Measurements from ENCODE around the gene GLIS1.

GLIS1 gene

GRCh38 chr1:53727461-53728092 is 11.4 kb downstream of the GLIS1 start:
- Histone ChIP-seq H3F3A (ENCODE audit: insufficient read depth, low read length) (no peaks in the 10 kb centered on the region), H3K36me3 (replicated peaks; ENCODE audit: insufficient read depth, low read length) (no peaks in the 10 kb centered on the region), H2AFZ (ENCODE audit: low read length) (no peak overlapping the region), H3K27ac (ENCODE audit: low read length) (no peak overlapping the region), H3K4me2 (ENCODE audit: low read depth, low read length) (no peak overlapping the region), H3K9me3 (replicated peaks; ENCODE audit: insufficient read depth, low read length) (no peaks in the 10 kb centered on the region), H3K27me3 (replicated peaks; ENCODE audit: insufficient read depth, low read length) (no peaks in the 10 kb centered on the region), H3K4me3 (ENCODE audit: low read length) (no peak overlapping the region), H4K20me1 (ENCODE audit: insufficient read depth, low read length) (no peaks in the 10 kb centered on the region), H3K79me2 (ENCODE audit: low read length) (no peaks in the 10 kb centered on the region), H3K9ac (ENCODE audit: low read length) (no peak overlapping the region), H3K9me2 (replicated peaks; ENCODE audit: insufficient read depth, low read length) (no peaks in the 10 kb centered on the region), H3K4me1 (ENCODE audit: low read length) (no peaks in the 10 kb centered on the region)
- DNase-seq, result no peak
- TF ChIP-seq CTCF (IDR thresholded peaks at IDR 0.05; ENCODE audit: low read length) (no peak), EZH2phosphoT487 (IDR thresholded peaks at IDR 0.05; ENCODE audit: low read length) (no peak), EZH2 (optimal IDR thresholded peaks at IDR 0.05; ENCODE audit: low read depth, low read length) (no peak)

- Histone ChIP-seq H3K4me1 (ENCODE audit: low read length) (no peaks in the 10 kb centered on the region), H4K20me1 (ENCODE audit: insufficient read depth, low read length) (no peaks in the 10 kb centered on the region), H3K4me2 (ENCODE audit: low read depth, low read length) (no peak overlapping the region), H2AFZ (ENCODE audit: low read length) (no peak overlapping the region), H3K27ac (ENCODE audit: low read length) (no peak overlapping the region), H3K27me3 (replicated peaks; ENCODE audit: insufficient read depth, low read length) (no peaks in the 10 kb centered on the region), H3K79me2 (ENCODE audit: low read length) (no peaks in the 10 kb centered on the region), H3F3A (ENCODE audit: insufficient read depth, low read length) (no peaks in the 10 kb centered on the region), H3K9me3 (replicated peaks; ENCODE audit: insufficient read depth, low read length) (no peaks in the 10 kb centered on the region), H3K9ac (ENCODE audit: low read length) (no peak overlapping the region), H3K4me3 (ENCODE audit: low read length) (no peak overlapping the region), H3K36me3 (replicated peaks; ENCODE audit: insufficient read depth, low read length) (no peaks in the 10 kb centered on the region), H3K9me2 (replicated peaks; ENCODE audit: insufficient read depth, low read length) (no peaks in the 10 kb centered on the region)
- no peak for TF ChIP-seq CTCF (IDR thresholded peaks at IDR 0.05; ENCODE audit: low read length)
- no peak for TF ChIP-seq EZH2phosphoT487 (IDR thresholded peaks at IDR 0.05; ENCODE audit: low read length)
- DNase-seq, result no peak
Observed at GRCh38 chr1:53726009-53726600, 12.9 kb downstream of the GLIS1 start.

GRCh38 chr1:53725238-53725689 is 13.7 kb downstream of the GLIS1 start:
- TF ChIP-seq CTCF (IDR thresholded peaks at IDR 0.05; ENCODE audit: low read length) (no peak), EZH2 (optimal IDR thresholded peaks at IDR 0.05; ENCODE audit: low read depth, low read length) (no peak), EZH2phosphoT487 (IDR thresholded peaks at IDR 0.05; ENCODE audit: low read length) (no peak)
- H3K36me3 ChIP-seq (replicated peaks; ENCODE audit: insufficient read depth, low read length), result no peaks in the 10 kb centered on the region
- H3K27me3 ChIP-seq (replicated peaks; ENCODE audit: insufficient read depth, low read length), result no peaks in the 10 kb centered on the region
- H3K79me2 ChIP-seq (ENCODE audit: low read length), result no peaks in the 10 kb centered on the region
- H3K4me1 ChIP-seq (ENCODE audit: low read length), result no peaks in the 10 kb centered on the region
- no peak overlapping the region for H3K9ac ChIP-seq (ENCODE audit: low read length)
- no peak for DNase-seq
- H3K4me3 ChIP-seq (ENCODE audit: low read length), result no peak overlapping the region
- no peak overlapping the region for H3K4me2 ChIP-seq (ENCODE audit: low read depth, low read length)
- H4K20me1 ChIP-seq (ENCODE audit: insufficient read depth, low read length), result no peaks in the 10 kb centered on the region
- H3K9me2 ChIP-seq (replicated peaks; ENCODE audit: insufficient read depth, low read length), result no peaks in the 10 kb centered on the region
- H3K27ac ChIP-seq (ENCODE audit: low read length), result no peak overlapping the region
- no peaks in the 10 kb centered on the region for H3K9me3 ChIP-seq (replicated peaks; ENCODE audit: insufficient read depth, low read length)
- H3F3A ChIP-seq (ENCODE audit: insufficient read depth, low read length), result no peaks in the 10 kb centered on the region
- no peak overlapping the region for H2AFZ ChIP-seq (ENCODE audit: low read length)
